HepG2 (cell line): ENCODE measurements around the gene LMOD2. TPM values are rescaled to one million over a fixed set of nuclear protein-coding genes. Genes with fewer than 3 reads are reported as not detected.

Experiments
- ATAC-seq: fragments of 200-7000 bp; cut with Tn5 transposase; 3 replicates; pipeline ENCODE4 v1.9.1; 2020; ENCODE audit warnings: mild to moderate bottlenecking, moderate library complexity
- BruUV-seq: library from RNA; stranded (reverse); fragments of 400-500 nt; replicated peaks from 2 replicates; lab custom pipeline; 2021; lab: Mats Ljungman, UMichigan
- CTCF ChIA-PET: fragments of 300-600 bp; formaldehyde crosslinking; extraction: SDS; loops from one replicate; lab custom pipeline; 2021; ENCODE audit warnings: low total read pairs, inconsistent platforms, low intra/inter-chr PET ratio; lab: Yijun Ruan, JAX
- POLR2A ChIA-PET: fragments of 350-600 bp; sonication (Branson Sonifier 250); formaldehyde crosslinking; loops from one replicate; lab custom pipeline; 2020; ENCODE audit warnings: antibody characterized with exemption, inconsistent platforms; lab: Yijun Ruan, JAX
- DNase-seq: peaks from one replicate; pipeline ENCODE4 v3.0.0-alpha.2; 2015; ENCODE audit warnings: low spot score
- FAIRE-seq: peaks from 3 replicates; lab custom pipeline; 2011; peaks lifted over from hg19 to GRCh38; lab: Jason Lieb, UNC
- H2AFZ ChIP-seq: one replicate; pipeline ENCODE4 v1.6.1; 2011; ENCODE audit warnings: low read length, inconsistent platforms
- H3K27ac ChIP-seq: fragments of 300-600 bp; 3 replicates; pipeline ENCODE4 v1.8.0; 2011; ENCODE audit warnings: mixed run types, mild to moderate bottlenecking, mixed read lengths, low read length, inconsistent platforms; ENCODE audit not compliant: insufficient read depth; ENCODE audit errors: extremely low read length
- H3K27me3 ChIP-seq, 2 experiments: fragments of 200-600 bp in 1 of 2; 2 replicates in 1 of 2; 3 replicates in 1 of 2; pipeline versions ENCODE4 v1.6.0 to v1.8.0; 2011; ENCODE audit warnings: low read length in 2 of 2, mild to moderate bottlenecking in 2 of 2, moderate library complexity in 2 of 2, inconsistent platforms in 1 of 2; ENCODE audit not compliant: insufficient read depth in 2 of 2, control insufficient read depth in 1 of 2
- H3K36me3 ChIP-seq, 2 experiments: fragments of 200-600 bp in 1 of 2; replicated peaks in 1 of 2; 2 replicates in 1 of 2; 3 replicates in 1 of 2; pipeline versions ENCODE4 v1.5.1 to v1.8.0; 2011; ENCODE audit warnings: low read length in 2 of 2, inconsistent platforms in 1 of 2; ENCODE audit not compliant: insufficient read depth in 2 of 2, control insufficient read depth in 1 of 2
- H3K4me1 ChIP-seq: 2 replicates; pipeline ENCODE4 v1.5.1; 2012; ENCODE audit warnings: low read length, inconsistent platforms; ENCODE audit not compliant: insufficient read depth
- H3K4me2 ChIP-seq: 2 replicates; pipeline ENCODE4 v1.6.0; 2011; ENCODE audit warnings: low read depth, low read length, inconsistent platforms
- H3K4me3 ChIP-seq, 3 experiments: fragments of 200-600 bp in 1 of 3; sonication (generic), shearing (Covaris generic) in 1 of 3; replicated peaks in 1 of 3; 2 replicates each; pipeline ENCODE4 v1.5.1; 2011 to 2016; ENCODE audit warnings: low read length in 3 of 3, inconsistent platforms in 2 of 3, low read depth in 2 of 3, mild to moderate bottlenecking in 2 of 3, control low read depth in 1 of 3, mixed read lengths in 1 of 3; ENCODE audit not compliant: insufficient read depth in 1 of 3
- H3K79me2 ChIP-seq: one replicate; pipeline ENCODE4 v1.6.1; 2011; ENCODE audit warnings: low read length, inconsistent platforms; ENCODE audit not compliant: insufficient read depth
- H3K9ac ChIP-seq: 2 replicates; pipeline ENCODE4 v1.6.0; 2011; ENCODE audit warnings: mild to moderate bottlenecking, low read depth, low read length, inconsistent platforms; ENCODE audit not compliant: insufficient read depth
- H3K9me3 ChIP-seq: 2 replicates; pipeline ENCODE4 v1.5.1; 2012; ENCODE audit warnings: mild to moderate bottlenecking, low read length
- H4K20me1 ChIP-seq: 2 replicates; pipeline ENCODE4 v1.6.0; 2011; ENCODE audit warnings: inconsistent platforms, mild to moderate bottlenecking, low read length, moderate library complexity; ENCODE audit not compliant: insufficient read depth
- CBFB ChIP-seq: sonication (generic); formaldehyde crosslinking; IDR thresholded peaks from 2 replicates; pipeline ENCODE4 v1.4.0; 2020; ENCODE audit warnings: missing genetic modification reagents
- DMAP1 ChIP-seq: IDR thresholded peaks from 2 replicates; pipeline ENCODE4 v1.6.1; 2016
- HNRNPL ChIP-seq: fragments of 200-400 bp; formaldehyde crosslinking; IDR thresholded peaks from 2 replicates; pipeline ENCODE4 v1.6.1; 2017; ENCODE audit warnings: mild to moderate bottlenecking, low read depth, low read length
- MYNN ChIP-seq: sonication (generic); formaldehyde crosslinking; IDR thresholded peaks from 2 replicates; pipeline ENCODE4 v1.4.0; 2020; ENCODE audit warnings: mild to moderate bottlenecking, low read depth, missing genetic modification reagents
- NCOA5 ChIP-seq: sonication (generic); formaldehyde crosslinking; IDR thresholded peaks from 2 replicates; pipeline ENCODE4 v1.4.0; 2020; ENCODE audit warnings: missing genetic modification reagents
- POLR2AphosphoS2 ChIP-seq: IDR thresholded peaks from 2 replicates; pipeline ENCODE4 v1.6.1; 2011; ENCODE audit warnings: low read depth, low read length, improper control_type of control experiment
- RXRA ChIP-seq: sonication (generic); formaldehyde crosslinking; IDR thresholded peaks from 2 replicates; pipeline ENCODE4 v1.5.1; 2020; ENCODE audit warnings: missing genetic modification reagents
- SAP130 ChIP-seq: IDR thresholded peaks from 2 replicates; pipeline ENCODE4 v1.6.1; 2016; ENCODE audit warnings: low read depth
- SRSF4 ChIP-seq: fragments of 200-400 bp; formaldehyde crosslinking; IDR thresholded peaks from one replicate; pipeline ENCODE4 v1.6.1; 2018; ENCODE audit warnings: mild to moderate bottlenecking, low read depth, low read length, moderate library complexity; ENCODE audit not compliant: poor library complexity, severe bottlenecking
- TBP ChIP-seq: sonication (generic); formaldehyde crosslinking; IDR thresholded peaks from 2 replicates; pipeline ENCODE4 v1.5.0; 2020; ENCODE audit warnings: missing genetic modification reagents
- ZNF33A ChIP-seq: sonication (generic); formaldehyde crosslinking; IDR thresholded peaks from 2 replicates; pipeline ENCODE4 v1.5.1; 2020; ENCODE audit warnings: missing genetic modification reagents, mild to moderate bottlenecking, moderate library complexity, borderline replicate concordance
- ZNF451 ChIP-seq: sonication (generic); formaldehyde crosslinking; IDR thresholded peaks from 2 replicates; pipeline ENCODE4 v1.5.0; 2020; ENCODE audit warnings: mild to moderate bottlenecking, missing genetic modification reagents
- ZNF616 ChIP-seq: sonication (generic); formaldehyde crosslinking; IDR thresholded peaks from 2 replicates; pipeline ENCODE4 v1.5.0; 2020; ENCODE audit warnings: low read depth, mild to moderate bottlenecking, missing genetic modification reagents
- ZNF678 ChIP-seq: sonication (generic); formaldehyde crosslinking; IDR thresholded peaks from 2 replicates; pipeline ENCODE4 v1.4.0; 2020; ENCODE audit warnings: mild to moderate bottlenecking, missing genetic modification reagents
- WGBS: methylation state at CpG from one replicate; pipeline ENCODE4 v1.1.6; 2017; ENCODE audit warnings: low lambda C conversion rate; 5-methylcytosine and 5-hydroxymethylcytosine counted together
- in situ Hi-C: cut with HindIII; loops from 2 replicates; pipeline ENCODE4 v1.10.0; 2017; ENCODE audit warnings: low pct_unique_long_range_greater_than_20kb; ENCODE audit not compliant: extremely low pct_ligation_motif_present
- intact Hi-C: fragments of 100-400 bp; cut with micrococcal nuclease; formaldehyde crosslinking; loops from one replicate; pipeline ENCODE4 v1.10.0; 2022; ENCODE audit not compliant: unreplicated experiment
- polyA plus RNA-seq, 8 experiments: library from polyadenylated mRNA; depleted of rRNA in 3 of 8; stranded (reverse) in 7 of 8; unstranded in 1 of 8; fragments of >200 nt; fragmentation: Illumina TruSeq in 4 of 8; extraction: Trizol in 4 of 8; gene quantifications; 2 replicates each; pipeline versions ENCODE4 v1.2.1 to v1.2.3, GENCODE V29; 2011 to 2016; ENCODE audit warnings: low read depth in 4 of 8, missing spikeins in 1 of 8, mixed read lengths in 1 of 8; ENCODE audit not compliant: insufficient read depth in 1 of 8
- total RNA-seq, 5 experiments: library from RNA; depleted of rRNA; stranded (reverse); fragments of >200 nt; fragmentation: Illumina TruSeq; extraction: Trizol; gene quantifications; 2 replicates each; pipeline ENCODE4 v1.2.3, GENCODE V29; 2016; ENCODE audit warnings: low read depth in 1 of 5
- TF ChIP-seq, protein P1 (sequence below): sonication (generic); formaldehyde crosslinking; IDR thresholded peaks from 2 replicates; pipeline ENCODE4 v1.8.1; 2023; ENCODE audit warnings: missing genetic modification reagents, mild to moderate bottlenecking, borderline replicate concordance
- TF ChIP-seq, protein P2 (sequence below): sonication (generic); formaldehyde crosslinking; IDR thresholded peaks from 2 replicates; pipeline ENCODE4 v1.8.1; 2022; ENCODE audit warnings: low read depth, mild to moderate bottlenecking, missing genetic modification reagents
- TF ChIP-seq, protein P3 (sequence below): sonication (generic); formaldehyde crosslinking; IDR thresholded peaks from 2 replicates; pipeline ENCODE4 v1.4.0; 2020; ENCODE audit warnings: mild to moderate bottlenecking, missing genetic modification reagents
- TF ChIP-seq, protein P4 (sequence below): sonication (generic); formaldehyde crosslinking; IDR thresholded peaks from 2 replicates; pipeline ENCODE4 v1.5.0; 2020; ENCODE audit warnings: mild to moderate bottlenecking, missing genetic modification reagents

The LMOD2 gene
- total and polyA plus RNA-seq, 2 of the 13 experiments (the other 11 are each of a cell fraction or from before 2014, with no cell fraction given): not detected

DNA sequence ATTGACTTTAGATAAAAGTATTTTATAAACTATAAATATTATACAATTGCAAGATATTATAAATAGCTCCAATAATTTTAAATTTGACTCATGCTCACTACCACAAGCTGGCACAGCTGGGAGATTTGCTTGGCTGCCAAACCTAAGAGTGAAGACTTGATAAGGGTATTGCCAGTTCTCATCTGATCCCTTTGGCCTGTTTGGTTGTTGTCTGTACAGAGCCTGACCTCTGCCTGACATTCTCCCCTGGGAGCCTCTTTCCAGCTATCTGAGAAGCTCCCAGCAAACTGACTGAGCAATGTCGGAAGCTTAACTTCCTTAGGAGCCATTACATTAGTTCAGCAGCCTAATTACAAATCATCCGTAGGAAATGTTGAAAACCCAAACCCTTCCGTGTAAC lies 10.2 kb upstream of the LMOD2 start:
- H3K4me2 ChIP-seq: no peak overlapping the region
- H4K20me1 ChIP-seq: no peaks in the 10 kb centered on the region
- intact Hi-C loops: no loop called here
- no peak for TF ChIP-seq RXRA (CRISPR knock-in tag)
- TF ChIP-seq NCOA5 (CRISPR knock-in tag): no peak
- TF ChIP-seq MYNN: no peak
- TF ChIP-seq POLR2AphosphoS2: no peak
- no peak for TF ChIP-seq TBP (CRISPR knock-in tag)
- TF ChIP-seq ZNF451 (CRISPR knock-in tag): no peak
- TF ChIP-seq, protein P1, sequence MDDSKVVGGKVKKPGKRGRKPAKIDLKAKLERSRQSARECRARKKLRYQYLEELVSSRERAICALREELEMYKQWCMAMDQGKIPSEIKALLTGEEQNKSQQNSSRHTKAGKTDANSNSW (CRISPR knock-in tag): no peak
- no peak for TF ChIP-seq ZNF616
- TF ChIP-seq HNRNPL: no peak
- TF ChIP-seq ZNF678 (CRISPR knock-in tag): no peak
- TF ChIP-seq CBFB (CRISPR knock-in tag): no peak
- TF ChIP-seq, protein P2, sequence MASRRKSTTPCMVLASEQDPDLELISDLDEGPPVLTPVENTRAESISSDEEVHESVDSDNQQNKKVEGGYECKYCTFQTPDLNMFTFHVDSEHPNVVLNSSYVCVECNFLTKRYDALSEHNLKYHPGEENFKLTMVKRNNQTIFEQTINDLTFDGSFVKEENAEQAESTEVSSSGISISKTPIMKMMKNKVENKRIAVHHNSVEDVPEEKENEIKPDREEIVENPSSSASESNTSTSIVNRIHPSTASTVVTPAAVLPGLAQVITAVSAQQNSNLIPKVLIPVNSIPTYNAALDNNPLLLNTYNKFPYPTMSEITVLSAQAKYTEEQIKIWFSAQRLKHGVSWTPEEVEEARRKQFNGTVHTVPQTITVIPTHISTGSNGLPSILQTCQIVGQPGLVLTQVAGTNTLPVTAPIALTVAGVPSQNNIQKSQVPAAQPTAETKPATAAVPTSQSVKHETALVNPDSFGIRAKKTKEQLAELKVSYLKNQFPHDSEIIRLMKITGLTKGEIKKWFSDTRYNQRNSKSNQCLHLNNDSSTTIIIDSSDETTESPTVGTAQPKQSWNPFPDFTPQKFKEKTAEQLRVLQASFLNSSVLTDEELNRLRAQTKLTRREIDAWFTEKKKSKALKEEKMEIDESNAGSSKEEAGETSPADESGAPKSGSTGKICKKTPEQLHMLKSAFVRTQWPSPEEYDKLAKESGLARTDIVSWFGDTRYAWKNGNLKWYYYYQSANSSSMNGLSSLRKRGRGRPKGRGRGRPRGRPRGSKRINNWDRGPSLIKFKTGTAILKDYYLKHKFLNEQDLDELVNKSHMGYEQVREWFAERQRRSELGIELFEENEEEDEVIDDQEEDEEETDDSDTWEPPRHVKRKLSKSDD (CRISPR knock-in tag): no peak
- TF ChIP-seq, protein P3, sequence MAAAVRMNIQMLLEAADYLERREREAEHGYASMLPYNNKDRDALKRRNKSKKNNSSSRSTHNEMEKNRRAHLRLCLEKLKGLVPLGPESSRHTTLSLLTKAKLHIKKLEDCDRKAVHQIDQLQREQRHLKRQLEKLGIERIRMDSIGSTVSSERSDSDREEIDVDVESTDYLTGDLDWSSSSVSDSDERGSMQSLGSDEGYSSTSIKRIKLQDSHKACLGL (CRISPR knock-in tag): no peak
- no peak for TF ChIP-seq SAP130 (CRISPR knock-in tag)
- no peak for TF ChIP-seq SRSF4
- no peak for TF ChIP-seq DMAP1 (CRISPR knock-in tag)
- TF ChIP-seq, protein P4, sequence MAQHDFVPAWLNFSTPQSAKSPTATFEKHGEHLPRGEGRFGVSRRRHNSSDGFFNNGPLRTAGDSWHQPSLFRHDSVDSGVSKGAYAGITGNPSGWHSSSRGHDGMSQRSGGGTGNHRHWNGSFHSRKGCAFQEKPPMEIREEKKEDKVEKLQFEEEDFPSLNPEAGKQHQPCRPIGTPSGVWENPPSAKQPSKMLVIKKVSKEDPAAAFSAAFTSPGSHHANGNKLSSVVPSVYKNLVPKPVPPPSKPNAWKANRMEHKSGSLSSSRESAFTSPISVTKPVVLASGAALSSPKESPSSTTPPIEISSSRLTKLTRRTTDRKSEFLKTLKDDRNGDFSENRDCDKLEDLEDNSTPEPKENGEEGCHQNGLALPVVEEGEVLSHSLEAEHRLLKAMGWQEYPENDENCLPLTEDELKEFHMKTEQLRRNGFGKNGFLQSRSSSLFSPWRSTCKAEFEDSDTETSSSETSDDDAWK (CRISPR knock-in tag): no peak
- no peak for TF ChIP-seq ZNF33A (CRISPR knock-in tag)
- TF ChIP-seq, all 625 proteins: peak for 0
- Histone ChIP-seq H3K4me1 (peaks cover 15% of the 10 kb centered on the region), H3K9me3 (no peaks in the 10 kb centered on the region), H3K79me2 (no peaks in the 10 kb centered on the region), H2AFZ (no peak overlapping the region), H3K9ac (no peak overlapping the region), H3K36me3 (no peaks in the 10 kb centered on the region), H3K27me3 (no peaks in the 10 kb centered on the region), H3K4me3 (no peak overlapping the region), H3K27ac (no peak overlapping the region)
- FAIRE-seq (no peak), DNase-seq (no peak), ATAC-seq (no peak)
- in situ Hi-C loops: no loop called here
- CTCF ChIA-PET: no interaction called here
- WGBS: 67% methylated on average over 3 of the region's 3 CpGs
- BruUV-seq: no TSS peak
- POLR2A ChIA-PET: no interaction called here
